ENCODE data around the gene STXBP3. TPM values are rescaled to one million over a fixed set of nuclear protein-coding genes. Genes with fewer than 3 reads are reported as not detected.

Gene STXBP3
- total and polyA plus RNA-seq, 9 donors: 26.5 to 53.5 (median 40.5) TPM

DNA sequence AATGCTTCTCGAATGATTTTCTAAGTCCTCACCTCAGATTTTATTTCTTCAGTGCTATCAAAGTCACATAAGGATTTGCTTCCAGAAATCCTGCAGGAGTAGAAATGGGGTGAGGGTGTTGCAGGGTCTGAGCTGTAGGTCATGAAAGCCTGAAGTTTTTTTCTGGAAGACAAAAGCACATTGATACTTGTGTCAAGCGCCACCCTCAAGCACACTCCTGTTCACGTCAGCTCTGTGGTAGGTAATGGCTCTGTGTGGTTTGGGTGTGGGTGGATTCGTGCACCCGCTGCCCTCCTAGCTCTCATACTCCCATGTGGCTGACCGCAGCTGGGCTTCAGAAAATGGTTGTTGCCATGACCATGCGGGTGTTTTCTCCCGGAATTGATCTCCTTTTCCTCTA lies 70.5 kb downstream of the STXBP3 start:
- Histone ChIP-seq H3K4me3 (peak overlapping the region; percentile 22), H3K4me1 (ENCODE audit: insufficient read depth) (peaks cover 14% of the 10 kb centered on the region), H3K27ac (peak overlapping the region in 1 of 2 donors; percentile 66), H3K9me3 (no peaks in the 10 kb centered on the region), H3K27me3 (no peaks in the 10 kb centered on the region), H3K36me3 (no peaks in the 10 kb centered on the region)
- TF ChIP-seq, protein P1, sequence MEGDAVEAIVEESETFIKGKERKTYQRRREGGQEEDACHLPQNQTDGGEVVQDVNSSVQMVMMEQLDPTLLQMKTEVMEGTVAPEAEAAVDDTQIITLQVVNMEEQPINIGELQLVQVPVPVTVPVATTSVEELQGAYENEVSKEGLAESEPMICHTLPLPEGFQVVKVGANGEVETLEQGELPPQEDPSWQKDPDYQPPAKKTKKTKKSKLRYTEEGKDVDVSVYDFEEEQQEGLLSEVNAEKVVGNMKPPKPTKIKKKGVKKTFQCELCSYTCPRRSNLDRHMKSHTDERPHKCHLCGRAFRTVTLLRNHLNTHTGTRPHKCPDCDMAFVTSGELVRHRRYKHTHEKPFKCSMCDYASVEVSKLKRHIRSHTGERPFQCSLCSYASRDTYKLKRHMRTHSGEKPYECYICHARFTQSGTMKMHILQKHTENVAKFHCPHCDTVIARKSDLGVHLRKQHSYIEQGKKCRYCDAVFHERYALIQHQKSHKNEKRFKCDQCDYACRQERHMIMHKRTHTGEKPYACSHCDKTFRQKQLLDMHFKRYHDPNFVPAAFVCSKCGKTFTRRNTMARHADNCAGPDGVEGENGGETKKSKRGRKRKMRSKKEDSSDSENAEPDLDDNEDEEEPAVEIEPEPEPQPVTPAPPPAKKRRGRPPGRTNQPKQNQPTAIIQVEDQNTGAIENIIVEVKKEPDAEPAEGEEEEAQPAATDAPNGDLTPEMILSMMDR (IDR thresholded peaks at IDR 0.05): no peak
- TF ChIP-seq POLR2A (IDR thresholded peaks at IDR 0.05) (no peak), EP300 (IDR thresholded peaks at IDR 0.05) (no peak)
- DNase-seq: peak in 4 of 5 donors; percentile 27 to 51 (median 40)
- intact Hi-C loops (cut with DNase I): no loop called here
- 9 to 18% (median 18%) methylated on average over 8 of the region's 8 CpGs for WGBS, 3 donors

DNA sequence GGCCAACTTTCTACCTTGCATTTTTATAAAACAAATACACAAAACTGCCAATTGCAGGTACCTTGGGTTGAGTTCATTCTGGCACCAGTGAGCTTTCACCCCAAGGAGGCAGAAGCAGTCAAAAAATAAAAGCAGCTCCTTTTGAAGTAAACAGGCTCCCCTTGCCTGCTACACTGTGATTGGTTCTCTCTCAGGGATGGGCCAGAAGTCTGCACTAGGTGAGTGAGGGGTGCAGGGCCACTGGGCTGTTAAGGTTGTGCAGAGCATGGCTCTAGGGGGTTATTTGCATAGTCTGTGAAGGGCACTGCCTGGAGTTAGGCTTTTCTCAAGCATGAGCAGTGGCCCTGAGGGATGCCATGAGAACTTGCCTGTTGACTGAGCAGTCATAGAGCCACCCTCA lies 71.3 kb downstream of the STXBP3 start:
- Histone ChIP-seq H3K9me3 (no peaks in the 10 kb centered on the region), H3K36me3 (no peaks in the 10 kb centered on the region), H3K27me3 (no peaks in the 10 kb centered on the region), H3K4me3 (no peak overlapping the region), H3K27ac (no peak overlapping the region), H3K4me1 (ENCODE audit: insufficient read depth) (peaks cover 14% of the 10 kb centered on the region)
- no peak for DNase-seq
- intact Hi-C loops (cut with DNase I): no loop called here
- TF ChIP-seq EP300 (IDR thresholded peaks at IDR 0.05): no peak
- TF ChIP-seq, protein P1 (IDR thresholded peaks at IDR 0.05): no peak
- no peak for TF ChIP-seq POLR2A (IDR thresholded peaks at IDR 0.05)

DNA sequence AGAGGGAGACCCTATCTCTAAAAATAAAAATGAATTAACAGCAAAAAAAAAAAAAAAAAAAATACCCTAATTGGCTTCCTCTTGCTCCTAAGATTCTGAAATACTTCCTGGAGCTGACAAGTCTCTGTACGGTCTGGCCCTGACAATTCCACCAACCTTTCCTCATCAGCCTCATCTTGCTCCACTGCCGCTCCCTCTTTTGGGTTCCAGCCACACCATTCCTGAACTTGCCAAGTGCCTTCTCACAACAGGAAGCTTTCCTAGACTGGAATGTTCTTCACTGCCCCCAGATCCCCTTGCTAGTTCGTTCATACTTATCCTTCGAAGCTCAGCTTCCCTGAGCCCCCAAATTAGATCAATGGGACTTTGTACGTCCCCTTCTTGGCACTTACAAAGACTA lies 73.4 kb downstream of the STXBP3 start:
- intact Hi-C loops (cut with DNase I): loop anchor here in 1 of 4 donors (10.0 kb wide), 1 partner anchor 55 kb away; the partner anchor contains the start of gene GPSM2

DNA sequence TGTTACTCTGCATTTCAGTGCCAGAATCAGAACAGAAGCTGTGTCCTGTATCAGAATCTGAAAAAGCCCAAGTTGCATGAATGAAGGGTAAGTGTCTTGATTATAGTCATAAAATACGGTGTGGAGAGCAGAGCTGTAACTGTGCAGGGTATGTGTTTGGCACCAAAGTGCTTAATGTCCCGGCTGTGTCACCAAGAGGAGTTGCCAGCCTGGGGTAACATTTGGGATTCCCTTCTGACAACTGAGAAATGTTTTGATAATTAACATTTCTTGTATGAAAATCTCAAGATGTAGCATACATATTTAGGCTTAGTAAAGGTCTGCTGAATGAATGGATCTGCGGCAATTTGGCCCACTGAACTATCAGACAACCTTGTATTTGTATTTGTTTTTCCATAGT lies 77.2 kb downstream of the STXBP3 start:
- 43 to 72% (median 66%) methylated on average over 3 of the region's 3 CpGs for WGBS, 3 donors
- Histone ChIP-seq H3K27me3 (no peaks in the 10 kb centered on the region), H3K36me3 (no peaks in the 10 kb centered on the region), H3K4me3 (no peak overlapping the region), H3K9me3 (no peaks in the 10 kb centered on the region), H3K4me1 (ENCODE audit: insufficient read depth) (peaks cover 1% of the 10 kb centered on the region), H3K27ac (no peak overlapping the region)
- no peak for TF ChIP-seq POLR2A (IDR thresholded peaks at IDR 0.05)
- no peak for TF ChIP-seq EP300 (IDR thresholded peaks at IDR 0.05)
- TF ChIP-seq, protein P1 (IDR thresholded peaks at IDR 0.05): no peak
- no peak for DNase-seq
- intact Hi-C loops (cut with DNase I): loop anchor here in 1 of 4 donors (10.0 kb wide), 1 partner anchor 51 kb away; the partner anchor contains the start of gene GPSM2

More for the DNA sequence above, 73.4 kb downstream of the STXBP3 start:
- DNase-seq: no peak
- WGBS, 3 donors: 58 to 65% (median 61%) methylated on average over 5 of the region's 5 CpGs
- Histone ChIP-seq H3K4me3 (no peak overlapping the region), H3K9me3 (no peaks in the 10 kb centered on the region), H3K27ac (no peak overlapping the region), H3K27me3 (no peaks in the 10 kb centered on the region), H3K4me1 (ENCODE audit: insufficient read depth) (peaks cover 10% of the 10 kb centered on the region), H3K36me3 (no peaks in the 10 kb centered on the region)
- TF ChIP-seq EP300 (IDR thresholded peaks at IDR 0.05) (no peak), POLR2A (IDR thresholded peaks at IDR 0.05) (no peak)
- TF ChIP-seq, protein P1 (IDR thresholded peaks at IDR 0.05): no peak
